ENCODE data around the gene MON2.

Gene MON2

DNA sequence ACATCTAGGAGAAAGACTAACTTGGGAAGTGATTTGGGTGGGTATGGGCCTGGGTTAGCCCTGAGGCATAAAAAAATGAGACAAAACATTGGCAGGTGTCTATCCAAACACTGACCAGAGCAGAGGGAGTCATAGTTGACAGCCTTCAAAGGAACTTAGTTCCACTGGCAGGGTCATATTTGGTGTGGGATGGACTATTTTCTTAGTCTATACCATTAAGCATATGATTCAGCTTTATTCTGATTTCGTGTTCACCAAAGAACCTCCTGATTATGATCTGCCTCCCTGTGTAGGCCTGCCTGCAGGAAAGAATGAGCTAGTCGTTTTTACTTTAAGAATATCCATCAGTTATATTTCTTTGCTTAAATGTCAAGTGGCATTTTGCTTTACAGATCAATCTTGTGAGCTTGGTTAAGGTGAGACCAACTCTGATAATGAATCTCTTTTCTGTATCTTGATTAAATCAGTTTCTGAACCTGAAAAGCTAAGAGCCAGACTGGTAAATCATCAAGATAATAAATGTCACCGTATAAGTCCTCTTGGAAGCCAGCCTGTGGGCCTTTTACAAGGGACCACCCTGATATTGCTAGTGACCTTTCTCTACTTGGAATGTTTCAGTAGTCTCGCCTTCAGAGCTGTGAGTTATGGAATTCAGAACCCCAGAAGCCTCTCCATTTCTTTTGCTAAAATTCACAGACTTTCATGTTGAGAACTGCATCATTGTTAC lies 182.9 kb downstream of the MON2 start:
- Mint-ChIP-seq H3K4me1 (ENCODE audit: low read depth) (peaks cover 3% of the 10 kb centered on the region), H3K27me3 (ENCODE audit: low read depth) (peaks cover 23% of the 10 kb centered on the region), H3K27ac (no peak overlapping the region), H3K9me3 (no peaks in the 10 kb centered on the region), H3K36me3 (ENCODE audit: low read depth) (no peaks in the 10 kb centered on the region), H3K4me3 (no peak overlapping the region)
- DNase-seq (ENCODE audit: low spot score) = no peak
